H4 (cell line): ENCODE measurements around the gene PPP2R3C. TPM values are rescaled to one million over a fixed set of nuclear protein-coding genes. Genes with fewer than 3 reads are reported as not detected.
"Not testable (repeated sequence)": the region's sequence is repeated elsewhere in the genome, so short reads cannot be mapped to it uniquely, and the experiment has no call there.

Experiments
- DNase-seq: peaks from one replicate; pipeline ENCODE4 v3.0.0-alpha.2; 2015; ENCODE audit warnings: low spot score
- total RNA-seq: library from RNA; depleted of rRNA; stranded (reverse); fragments of >200 nt; shearing (Covaris generic); gene quantifications from 2 replicates; pipeline ENCODE4 v1.2.3, GENCODE V29; 2014; rRNA removed

PPP2R3C gene
- total RNA-seq: 21.2 and 27.9 TPM in 2 replicates

- DNase-seq: peak; percentile 94
Measured at GRCh38 chr14:35121887-35122695, at the start of gene PPP2R3C, which contains the start of gene PRORP. Gene PPP2R3C, minus strand, starts transcription at chr14:35121990. Its CDS starts 31 bp downstream, at chr14:35121959. Gene PRORP, plus strand, starts transcription at chr14:35122552. Its CDS starts 694 bp downstream, at chr14:35123246.

- DNase-seq: no peak
Measured at GRCh38 chr14:35167496-35167895, 45.7 kb upstream of the PPP2R3C start.

GRCh38 chr14:35164849-35165248, 43.1 kb upstream of the PPP2R3C start:
- DNase-seq: no peak

GRCh38 chr14:35163384-35163783, 41.6 kb upstream of the PPP2R3C start:
- DNase-seq: no peak

- no peak for DNase-seq
Measured at GRCh38 chr14:35161231-35161630, 39.4 kb upstream of the PPP2R3C start.

- peak; percentile 77 for DNase-seq
Measured at GRCh38 chr14:35159742-35160409, 38.1 kb upstream of the PPP2R3C start.

- DNase-seq: no peak
Measured at GRCh38 chr14:35158951-35159653, 37.3 kb upstream of the PPP2R3C start.

GRCh38 chr14:35158491-35158890, 36.7 kb upstream of the PPP2R3C start:
- no peak for DNase-seq

- no peak for DNase-seq
Measured at GRCh38 chr14:35155962-35156361, 34.2 kb upstream of the PPP2R3C start.

- no peak for DNase-seq
Measured at GRCh38 chr14:35154016-35154415, 32.2 kb upstream of the PPP2R3C start.

GRCh38 chr14:35152531-35152930, 30.7 kb upstream of the PPP2R3C start:
- DNase-seq: not testable (repeated sequence)

- DNase-seq: no peak
Measured at GRCh38 chr14:35149239-35149638, 27.4 kb upstream of the PPP2R3C start.

GRCh38 chr14:35147711-35148110, 25.9 kb upstream of the PPP2R3C start:
- no peak for DNase-seq

GRCh38 chr14:35147186-35147585, 25.4 kb upstream of the PPP2R3C start:
- no peak for DNase-seq

GRCh38 chr14:35146711-35147149, 24.9 kb upstream of the PPP2R3C start:
- DNase-seq: no peak

- DNase-seq: no peak
Measured at GRCh38 chr14:35144029-35144428, 22.2 kb upstream of the PPP2R3C start.

GRCh38 chr14:35140718-35141581, 19.2 kb upstream of the PPP2R3C start:
- no peak for DNase-seq

- no peak for DNase-seq
Measured at GRCh38 chr14:35138585-35138984, 16.8 kb upstream of the PPP2R3C start.

- DNase-seq: peak; percentile 10
Measured at GRCh38 chr14:35134329-35135123, 12.7 kb upstream of the PPP2R3C start.

- DNase-seq: no peak
Measured at GRCh38 chr14:35133542-35134328, 11.9 kb upstream of the PPP2R3C start.
